ENCODE data around the gene ANKDD1B.

GRCh38 chr5:75567710-75568109, 43.5 kb upstream of the ANKDD1B start:
- TF ChIP-seq EZH2 (optimal IDR thresholded peaks at IDR 0.05; ENCODE audit: low read depth, low read length) (no peak), CTCF (IDR thresholded peaks at IDR 0.05; ENCODE audit: low read length) (no peak)

Measured in MM.1S (cell line).